DND-41 (cell line): ENCODE data around the gene DAB1.

Source experiments
- ATAC-seq: fragments of 200-7000 bp; cut with Tn5 transposase; 3 replicates; pipeline ENCODE4 v1.9.1; 2021; ENCODE audit warnings: low read depth; ENCODE audit not compliant: insufficient read depth
- DNase-seq: peaks from one replicate; pipeline ENCODE4 v3.0.0-alpha.2; 2020
- H2AFZ ChIP-seq: 2 replicates; pipeline ENCODE4 v1.6.0; 2012; ENCODE audit warnings: low read depth, low read length
- H3K27ac ChIP-seq: 2 replicates; pipeline ENCODE4 v1.5.1; 2012; ENCODE audit warnings: low read length, inconsistent platforms
- H3K27me3 ChIP-seq: fragments of 200-600 bp; sonication (generic); 2 replicates; pipeline ENCODE4 v1.6.0; 2012; ENCODE audit warnings: low read length, mild to moderate bottlenecking, inconsistent platforms; ENCODE audit not compliant: insufficient read depth, poor library complexity
- H3K36me3 ChIP-seq: 2 replicates; pipeline ENCODE4 v1.5.1; 2012; ENCODE audit warnings: low read length, inconsistent platforms; ENCODE audit not compliant: insufficient read depth
- H3K4me1 ChIP-seq: 2 replicates; pipeline ENCODE4 v1.5.1; 2012; ENCODE audit warnings: mild to moderate bottlenecking, low read length; ENCODE audit not compliant: insufficient read depth
- H3K4me2 ChIP-seq: 2 replicates; pipeline ENCODE4 v1.6.0; 2012; ENCODE audit warnings: mild to moderate bottlenecking, moderate library complexity, low read length, inconsistent platforms; ENCODE audit not compliant: insufficient read depth
- H3K4me3 ChIP-seq, 2 experiments: fragments of 200-600 bp in 1 of 2; shearing (Covaris generic) in 1 of 2; 2 replicates each; pipeline ENCODE4 v1.5.1; 2012 to 2016; ENCODE audit warnings: inconsistent platforms in 2 of 2, low read length in 2 of 2, mild to moderate bottlenecking in 2 of 2, low read depth in 1 of 2, moderate library complexity in 1 of 2
- H3K79me2 ChIP-seq: 2 replicates; pipeline ENCODE4 v1.6.0; 2012; ENCODE audit warnings: low read length, inconsistent platforms; ENCODE audit not compliant: insufficient read depth
- H3K9ac ChIP-seq: 2 replicates; pipeline ENCODE4 v1.6.0; 2012; ENCODE audit warnings: low read depth, mild to moderate bottlenecking, inconsistent platforms, low read length, moderate library complexity
- H3K9me3 ChIP-seq: 2 replicates; pipeline ENCODE4 v1.5.1; 2012; ENCODE audit warnings: low read length, moderate library complexity, mild to moderate bottlenecking, inconsistent platforms; ENCODE audit not compliant: insufficient read depth, severe bottlenecking
- H4K20me1 ChIP-seq: 2 replicates; pipeline ENCODE4 v1.6.0; 2012; ENCODE audit warnings: low read length; ENCODE audit not compliant: insufficient read depth
- EZH2 ChIP-seq: IDR thresholded peaks from 3 replicates; pipeline ENCODE4 v1.6.1; 2012; ENCODE audit warnings: borderline replicate concordance, low read depth, mild to moderate bottlenecking, moderate library complexity, low read length, inconsistent platforms; ENCODE audit not compliant: severe bottlenecking
- TF ChIP-seq, protein P1 (sequence below): IDR thresholded peaks from 2 replicates; pipeline ENCODE4 v1.5.1; 2012; ENCODE audit warnings: borderline replicate concordance, low read length, moderate library complexity, mild to moderate bottlenecking; ENCODE audit not compliant: poor library complexity, severe bottlenecking; ENCODE audit errors: extremely low read depth

The DAB1 gene

GRCh38 chr1:57086154-57086553 is 337.7 kb downstream of the DAB1 start:
- Histone ChIP-seq H3K79me2 (no peaks in the 10 kb centered on the region), H2AFZ (no peak overlapping the region), H3K27me3 (no peaks in the 10 kb centered on the region), H3K9me3 (no peaks in the 10 kb centered on the region), H3K4me2 (no peak overlapping the region), H4K20me1 (no peaks in the 10 kb centered on the region), H3K4me1 (no peaks in the 10 kb centered on the region), H3K4me3 (no peak overlapping the region), H3K9ac (no peak overlapping the region), H3K36me3 (no peaks in the 10 kb centered on the region), H3K27ac (no peak overlapping the region)
- no peak for DNase-seq
- ATAC-seq: no peak
- TF ChIP-seq EZH2: no peak
- TF ChIP-seq, protein P1, sequence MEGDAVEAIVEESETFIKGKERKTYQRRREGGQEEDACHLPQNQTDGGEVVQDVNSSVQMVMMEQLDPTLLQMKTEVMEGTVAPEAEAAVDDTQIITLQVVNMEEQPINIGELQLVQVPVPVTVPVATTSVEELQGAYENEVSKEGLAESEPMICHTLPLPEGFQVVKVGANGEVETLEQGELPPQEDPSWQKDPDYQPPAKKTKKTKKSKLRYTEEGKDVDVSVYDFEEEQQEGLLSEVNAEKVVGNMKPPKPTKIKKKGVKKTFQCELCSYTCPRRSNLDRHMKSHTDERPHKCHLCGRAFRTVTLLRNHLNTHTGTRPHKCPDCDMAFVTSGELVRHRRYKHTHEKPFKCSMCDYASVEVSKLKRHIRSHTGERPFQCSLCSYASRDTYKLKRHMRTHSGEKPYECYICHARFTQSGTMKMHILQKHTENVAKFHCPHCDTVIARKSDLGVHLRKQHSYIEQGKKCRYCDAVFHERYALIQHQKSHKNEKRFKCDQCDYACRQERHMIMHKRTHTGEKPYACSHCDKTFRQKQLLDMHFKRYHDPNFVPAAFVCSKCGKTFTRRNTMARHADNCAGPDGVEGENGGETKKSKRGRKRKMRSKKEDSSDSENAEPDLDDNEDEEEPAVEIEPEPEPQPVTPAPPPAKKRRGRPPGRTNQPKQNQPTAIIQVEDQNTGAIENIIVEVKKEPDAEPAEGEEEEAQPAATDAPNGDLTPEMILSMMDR: no peak

DNA sequence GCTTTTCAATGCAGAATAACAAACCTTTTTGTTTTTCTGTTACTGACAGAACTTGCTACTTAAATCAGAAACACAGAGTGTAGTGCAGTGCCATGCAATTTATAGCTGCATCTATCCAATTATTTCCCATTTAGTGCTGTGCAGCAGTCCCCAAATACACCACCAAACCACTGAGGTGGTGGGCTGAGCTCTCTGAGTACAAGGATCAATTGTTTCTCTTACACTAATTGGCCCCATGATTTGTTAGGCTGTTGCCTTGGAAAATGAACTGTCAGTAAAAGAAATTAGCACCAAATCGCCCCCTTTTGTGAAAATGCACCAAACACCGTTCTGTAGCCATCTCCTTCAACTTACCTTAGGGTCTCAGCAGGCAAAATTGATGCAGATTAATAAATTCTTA is 339.2 kb downstream of the DAB1 start:
- H3K27ac ChIP-seq: no peak overlapping the region
- TF ChIP-seq, protein P1: no peak
- no peak for TF ChIP-seq EZH2
- H3K27me3 ChIP-seq: no peaks in the 10 kb centered on the region
- H4K20me1 ChIP-seq: no peaks in the 10 kb centered on the region
- H3K9me3 ChIP-seq: no peaks in the 10 kb centered on the region
- H3K4me2 ChIP-seq: no peak overlapping the region
- no peak overlapping the region for H2AFZ ChIP-seq
- H3K4me1 ChIP-seq: no peaks in the 10 kb centered on the region
- DNase-seq (no peak), ATAC-seq (no peak)
- H3K79me2 ChIP-seq: no peaks in the 10 kb centered on the region
- H3K9ac ChIP-seq: no peak overlapping the region
- H3K4me3 ChIP-seq: no peak overlapping the region
- H3K36me3 ChIP-seq: no peaks in the 10 kb centered on the region

DNA sequence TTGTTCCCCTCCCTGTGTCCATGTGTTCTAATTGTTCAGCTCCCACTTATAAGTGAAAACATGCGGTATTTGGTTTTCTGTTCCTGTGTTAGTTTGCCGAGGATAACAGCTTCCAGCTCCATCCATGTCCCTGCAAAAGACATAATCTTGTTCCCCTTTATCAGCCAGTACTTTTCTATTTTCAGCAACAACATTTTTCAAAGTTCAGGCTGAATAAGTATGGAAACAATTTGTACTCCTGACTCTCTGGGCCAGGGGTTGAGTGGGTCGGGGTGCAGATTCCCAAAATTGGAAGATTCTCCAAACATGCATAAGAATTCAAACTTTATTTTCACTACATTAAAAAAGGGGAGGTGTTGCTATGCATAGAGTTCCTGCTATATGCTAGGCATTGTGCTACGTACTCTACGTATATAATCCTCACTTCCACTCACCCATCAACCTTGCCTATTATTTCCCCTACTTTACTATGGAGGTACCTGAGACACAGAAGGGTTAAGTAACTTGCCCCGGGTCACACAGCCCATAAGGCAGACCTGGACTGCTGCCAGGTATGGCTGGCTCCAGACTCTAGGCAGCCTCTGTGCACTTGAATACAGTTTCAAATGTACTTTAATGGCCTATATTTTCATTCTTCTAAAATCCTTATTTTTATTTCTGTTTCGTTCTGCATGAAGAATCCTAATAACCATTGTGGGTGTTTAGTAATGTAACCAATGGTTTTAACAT is 341.0 kb downstream of the DAB1 start:
- DNase-seq (no peak), ATAC-seq (no peak)
- no peaks in the 10 kb centered on the region for H3K79me2 ChIP-seq
- no peak overlapping the region for H2AFZ ChIP-seq
- H3K4me2 ChIP-seq: no peak overlapping the region
- no peak for TF ChIP-seq EZH2
- TF ChIP-seq, protein P1: no peak
- H3K36me3 ChIP-seq: no peaks in the 10 kb centered on the region
- H3K27ac ChIP-seq: no peak overlapping the region
- H3K4me3 ChIP-seq: no peak overlapping the region
- no peaks in the 10 kb centered on the region for H3K4me1 ChIP-seq
- no peaks in the 10 kb centered on the region for H3K27me3 ChIP-seq
- no peak overlapping the region for H3K9ac ChIP-seq
- H4K20me1 ChIP-seq: no peaks in the 10 kb centered on the region
- H3K9me3 ChIP-seq: no peaks in the 10 kb centered on the region
